ENCODE data around the gene LIPG.

DNA sequence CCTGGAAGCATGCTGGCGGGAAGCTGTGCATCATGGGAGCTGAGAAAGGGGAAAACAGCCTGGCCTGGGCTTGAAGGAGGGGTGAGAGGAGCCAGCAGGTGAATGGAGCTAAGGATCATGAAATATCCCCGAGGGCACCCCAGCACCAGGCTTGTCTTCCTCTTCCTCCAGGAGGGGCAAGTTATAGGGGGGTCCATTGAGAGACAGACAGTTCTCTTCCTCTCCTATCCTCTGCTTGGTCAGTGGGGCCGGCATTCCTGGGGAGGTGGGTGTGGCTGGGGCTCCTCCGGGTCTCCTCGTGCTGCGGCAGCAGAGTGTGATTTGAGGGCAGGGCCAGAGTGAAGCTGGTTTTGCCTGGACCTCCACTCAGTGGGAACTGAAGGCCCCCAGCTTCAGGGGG, 78.9 kb downstream of the LIPG start:
- TF ChIP-seq POLR2A (IDR thresholded peaks at IDR 0.05) (no peak), CTCF (IDR thresholded peaks at IDR 0.05 in 8 of 11, conservative IDR thresholded peaks at IDR 0.05 in 3 of 11) (no peak), POLR2AphosphoS5 (IDR thresholded peaks at IDR 0.05) (no peak)
